ENCODE results near the gene TMEFF2. TPM values are rescaled to one million over a fixed set of nuclear protein-coding genes. Genes with fewer than 3 reads are reported as not detected.

The TMEFF2 gene
- total and polyA plus RNA-seq, 2 of the 8 experiments (the other 6 are each of a cell fraction or from before 2014, with no cell fraction given), result 0.91 to 3.7 TPM

GRCh38 chr2:192122946-192123345 lies 71.8 kb downstream of the TMEFF2 start:
- ChIA-PET CTCF (ENCODE audit: partially characterized antibody) (no interaction called here), POLR2A (ENCODE audit: partially characterized antibody) (no interaction called here)
- H3K4me1 ChIP-seq (replicated peaks in 1 of 4; ENCODE audit: control insufficient read depth in 3 of 4, insufficient read depth in 4 of 4, low read length in 3 of 4), result no peaks in the 10 kb centered on the region
- H2AFZ ChIP-seq (ENCODE audit: low read length), result no peak overlapping the region
- no peaks in the 10 kb centered on the region for H3K79me1 ChIP-seq (ENCODE audit: low read depth, low read length)
- DNase-seq (ENCODE audit: low read depth in 1 of 2, low spot score in 2 of 2), result no peak
- H4K20me1 ChIP-seq (replicated peaks in 1 of 2; ENCODE audit: control insufficient read depth in 1 of 2, insufficient read depth in 2 of 2, low read length in 2 of 2), result no peaks in the 10 kb centered on the region
- FAIRE-seq, result no peak
- H2BK20ac ChIP-seq (ENCODE audit: low read length), result no peak overlapping the region
- no peaks in the 10 kb centered on the region for H3K27me3 ChIP-seq (replicated peaks in 1 of 4; ENCODE audit: control insufficient read depth in 3 of 4, extremely low read depth in 1 of 4, insufficient read depth in 3 of 4, low read length in 3 of 4)
- no peak overlapping the region for H3K23ac ChIP-seq (ENCODE audit: insufficient read length)
- no peak overlapping the region for H3K27ac ChIP-seq (ENCODE audit: low read depth, low read length)
- no peak overlapping the region for H3K18ac ChIP-seq (ENCODE audit: extremely low read depth, low read length)
- no peak overlapping the region for H2BK5ac ChIP-seq (ENCODE audit: low read depth, low read length)
- no peaks in the 10 kb centered on the region for H3K23me2 ChIP-seq (ENCODE audit: low read depth, low read length)
- H3K14ac ChIP-seq (ENCODE audit: insufficient read length), result no peak overlapping the region
- no peaks in the 10 kb centered on the region for H3K79me2 ChIP-seq (ENCODE audit: control insufficient read depth in 1 of 2, insufficient read depth in 2 of 2, low read length in 2 of 2)
- no peak overlapping the region for H2BK12ac ChIP-seq (ENCODE audit: low read depth, low read length)
- no peak overlapping the region for H2BK15ac ChIP-seq (ENCODE audit: low read length)
- no peak overlapping the region for H3K4me3 ChIP-seq (ENCODE audit: extremely low read depth in 1 of 4, insufficient read depth in 2 of 4, low read depth in 3 of 4, low read length in 4 of 4)
- no peak overlapping the region for H4K8ac ChIP-seq (ENCODE audit: extremely low read depth, insufficient read depth, low read length)
- no peaks in the 10 kb centered on the region; a peak in 1 of 8 replicates for H3K36me3 ChIP-seq (ENCODE audit: control insufficient read depth in 2 of 4, insufficient read depth in 4 of 4, low read length in 3 of 4)
- H4K91ac ChIP-seq (replicated peaks; ENCODE audit: insufficient read length, low read length), result no peak overlapping the region
- H2BK120ac ChIP-seq (replicated peaks; ENCODE audit: low read depth, low read length), result no peak overlapping the region
- H2AK5ac ChIP-seq (ENCODE audit: low read depth, low read length), result no peak overlapping the region
- H3K4ac ChIP-seq (replicated peaks; ENCODE audit: insufficient read length, low read depth, low read length), result no peak overlapping the region
- H3K9ac ChIP-seq (replicated peaks in 1 of 4; ENCODE audit: extremely low read depth in 1 of 4, low read depth in 3 of 4, low read length in 3 of 4), result no peak overlapping the region
- H3K9me3 ChIP-seq (ENCODE audit: insufficient read depth in 2 of 2, low read depth in 1 of 2, low read length in 1 of 2), result no peaks in the 10 kb centered on the region
- no peak overlapping the region for H3K56ac ChIP-seq (replicated peaks; ENCODE audit: insufficient read length, low read depth, low read length)
- no peak overlapping the region for H4K5ac ChIP-seq (ENCODE audit: insufficient read length, low read depth, low read length)
- H3K4me2 ChIP-seq (ENCODE audit: insufficient read depth in 1 of 2, low read depth in 2 of 2, low read length in 2 of 2), result no peak overlapping the region
- TF ChIP-seq RAD21 (IDR thresholded peaks at IDR 0.05 in 1 of 2, conservative IDR thresholded peaks at IDR 0.05 in 1 of 2; ENCODE audit: low read depth in 2 of 2, low read length in 2 of 2), result no peak
- TF ChIP-seq CHD2 (IDR thresholded peaks at IDR 0.05; ENCODE audit: low read length), result no peak
- no peak for TF ChIP-seq POLR2AphosphoS5 (IDR thresholded peaks at IDR 0.05; ENCODE audit: low read depth, low read length)
- TF ChIP-seq TCF12 (IDR thresholded peaks at IDR 0.05; ENCODE audit: low read depth, low read length), result no peak
- TF ChIP-seq GABPA (IDR thresholded peaks at IDR 0.05; ENCODE audit: borderline replicate concordance, insufficient read depth, low read length), result no peak

All from H1 (cell line).